HL-60/S4 treated with phorbol 12-myristate 13-acetate at 8.2 ng/mL for 4 days and 3 days (cell line): ENCODE data around the gene TMEM135.

Experiments
- in situ Hi-C: fragments of 300-500 bp; cut with MboI; formaldehyde crosslinking; loops from 2 replicates; pipeline ENCODE4 v1.15.0; 2022; ENCODE audit warnings: low sequenced_read_pairs

TMEM135 gene

GRCh38 chr11:87347441-87347840 is 309.7 kb downstream of the TMEM135 start:
- in situ Hi-C loops = no loop called here

GRCh38 chr11:87347854-87348253 is 310.1 kb downstream of the TMEM135 start:
- in situ Hi-C loops = no loop called here

- in situ Hi-C loops = no loop called here
Observed at GRCh38 chr11:87351676-87352075, 313.9 kb downstream of the TMEM135 start.

- in situ Hi-C loops = no loop called here
Observed at GRCh38 chr11:87352759-87353707, 315.3 kb downstream of the TMEM135 start.

GRCh38 chr11:87353771-87354345 is 316.1 kb downstream of the TMEM135 start:
- in situ Hi-C loops = no loop called here

GRCh38 chr11:87355596-87355995 is 317.9 kb downstream of the TMEM135 start:
- in situ Hi-C loops = no loop called here

GRCh38 chr11:87356428-87356827 is 318.7 kb downstream of the TMEM135 start:
- in situ Hi-C loops = no loop called here

- in situ Hi-C loops = no loop called here
Observed at GRCh38 chr11:87358461-87358860, 320.7 kb downstream of the TMEM135 start.

GRCh38 chr11:87359401-87359800 is 321.7 kb downstream of the TMEM135 start:
- in situ Hi-C loops = no loop called here

GRCh38 chr11:87361891-87362290 is 324.2 kb downstream of the TMEM135 start:
- in situ Hi-C loops = no loop called here

GRCh38 chr11:87366346-87366745 is 328.6 kb downstream of the TMEM135 start:
- in situ Hi-C loops = no loop called here

- in situ Hi-C loops = no loop called here
Observed at GRCh38 chr11:87366763-87367405, 329.1 kb downstream of the TMEM135 start.

- in situ Hi-C loops = no loop called here
Observed at GRCh38 chr11:87368151-87368550, 330.4 kb downstream of the TMEM135 start.

- in situ Hi-C loops = no loop called here
Observed at GRCh38 chr11:87368858-87369480, 331.2 kb downstream of the TMEM135 start.

GRCh38 chr11:87369888-87370287 is 332.2 kb downstream of the TMEM135 start:
- in situ Hi-C loops = no loop called here

GRCh38 chr11:87372065-87372464 is 334.3 kb downstream of the TMEM135 start:
- in situ Hi-C loops = no loop called here
